Neural cell (in vitro differentiated cells): ENCODE measurements around the gene ZMYND11. TPM values are rescaled to one million over a fixed set of nuclear protein-coding genes. Genes with fewer than 3 reads are reported as not detected.

Experiments
- H2AFZ ChIP-seq: fragments of 200-600, 300-800 bp; sonication (generic), shearing (Covaris generic); 2 replicates; pipeline ENCODE4 v1.6.0; 2014; ENCODE audit warnings: low read depth, mild to moderate bottlenecking, antibody characterized with exemption, low read length, moderate library complexity
- H3F3A ChIP-seq: fragments of 200-600 bp; shearing (Covaris generic); 2 replicates; pipeline ENCODE4 v1.6.1; 2016; ENCODE audit warnings: mild to moderate bottlenecking, moderate library complexity, mixed read lengths, antibody characterized with exemption, low read length; ENCODE audit not compliant: insufficient read depth, poor library complexity, severe bottlenecking
- H3K27ac ChIP-seq: fragments of 200-600, 300-800 bp; sonication (generic), shearing (Covaris generic); 2 replicates; pipeline ENCODE4 v1.5.1; 2014; ENCODE audit warnings: mild to moderate bottlenecking, low read length, moderate library complexity
- H3K27me3 ChIP-seq: fragments of 300-800, 200-600 bp; sonication (generic), shearing (Covaris generic); 2 replicates; pipeline ENCODE4 v1.6.0; 2014; ENCODE audit warnings: mild to moderate bottlenecking, low read depth, low read length, moderate library complexity; ENCODE audit not compliant: insufficient read depth
- H3K36me3 ChIP-seq: fragments of 300-800, 200-600 bp; sonication (generic), shearing (Covaris generic); 2 replicates; pipeline ENCODE4 v1.5.1; 2014; ENCODE audit warnings: mild to moderate bottlenecking, antibody characterized with exemption, low read length, moderate library complexity; ENCODE audit not compliant: insufficient read depth
- H3K4me2 ChIP-seq: fragments of 300-800, 200-600 bp; sonication (generic), shearing (Covaris generic); 2 replicates; pipeline ENCODE4 v1.6.0; 2014; ENCODE audit warnings: mild to moderate bottlenecking, low read length
- H3K4me3 ChIP-seq: fragments of 300-800, 200-600 bp; sonication (generic), shearing (Covaris generic); 2 replicates; pipeline ENCODE4 v1.5.1; 2014; ENCODE audit warnings: mild to moderate bottlenecking, low read length, moderate library complexity
- H3K79me2 ChIP-seq: fragments of 200-600 bp; shearing (Covaris generic); replicated peaks from 2 replicates; pipeline ENCODE4 v1.6.0; 2014; ENCODE audit warnings: mild to moderate bottlenecking, low read length, moderate library complexity; ENCODE audit not compliant: insufficient read depth
- H3K9ac ChIP-seq: fragments of 300-800, 200-600 bp; sonication (generic), shearing (Covaris generic); 2 replicates; pipeline ENCODE4 v1.6.1; 2016; ENCODE audit warnings: mild to moderate bottlenecking, low read length, mixed read lengths
- H3K9me2 ChIP-seq: fragments of 200-600 bp; shearing (Covaris generic); 2 replicates; pipeline ENCODE4 v1.6.1; 2016; ENCODE audit warnings: mild to moderate bottlenecking, low read length, mixed read lengths; ENCODE audit not compliant: insufficient read depth
- H3K9me3 ChIP-seq: fragments of 200-600, 300-800 bp; sonication (generic), shearing (Covaris generic); 2 replicates; pipeline ENCODE4 v1.6.1; 2016; ENCODE audit warnings: mild to moderate bottlenecking, mixed run types, low read length, moderate library complexity, mixed read lengths
- H4K20me1 ChIP-seq: fragments of 200-600 bp; shearing (Covaris generic); 2 replicates; pipeline ENCODE4 v1.6.1; 2016; ENCODE audit warnings: mild to moderate bottlenecking, mixed run types; ENCODE audit not compliant: insufficient read depth
- EP300 ChIP-seq: fragments of 450-650 bp; conservative IDR thresholded peaks from 2 replicates; pipeline ENCODE4 v1.6.1; 2014; ENCODE audit warnings: antibody characterized with exemption, mild to moderate bottlenecking, moderate library complexity; ENCODE audit not compliant: poor library complexity, severe bottlenecking
- EZH2 ChIP-seq: fragments of 200-600, 300-800 bp; shearing (Covaris generic), sonication (generic); IDR thresholded peaks from 2 replicates; pipeline ENCODE4 v1.6.1; 2014; ENCODE audit warnings: antibody characterized with exemption, low read length, borderline replicate concordance, mild to moderate bottlenecking; ENCODE audit not compliant: insufficient read depth, poor library complexity, severe bottlenecking
- MXI1 ChIP-seq: fragments of 450-650 bp; conservative IDR thresholded peaks from 2 replicates; pipeline ENCODE4 v1.6.1; 2014; ENCODE audit warnings: antibody characterized with exemption, mild to moderate bottlenecking; ENCODE audit not compliant: poor library complexity, severe bottlenecking
- POLR2AphosphoS5 ChIP-seq: IDR thresholded peaks from 2 replicates; pipeline ENCODE4 v1.6.1; 2012
- RAD21 ChIP-seq: fragments of 450-650 bp; conservative IDR thresholded peaks from 2 replicates; pipeline ENCODE4 v1.6.1; 2014; ENCODE audit warnings: antibody characterized with exemption, mild to moderate bottlenecking, moderate library complexity
- SMC3 ChIP-seq: fragments of 450-650 bp; conservative IDR thresholded peaks from 2 replicates; pipeline ENCODE4 v1.6.1; 2014; ENCODE audit warnings: antibody characterized with exemption, mild to moderate bottlenecking, moderate library complexity; ENCODE audit not compliant: poor library complexity
- TAF1 ChIP-seq: IDR thresholded peaks from 2 replicates; pipeline ENCODE4 v1.6.1; 2012; ENCODE audit warnings: low read depth
- polyA plus RNA-seq: library from polyadenylated mRNA; depleted of rRNA; stranded (reverse); fragments of >200 nt; gene quantifications from 2 replicates; pipeline ENCODE4 v1.2.3, GENCODE V29; 2014
- TF ChIP-seq, protein P1 (sequence below): IDR thresholded peaks from 2 replicates; pipeline ENCODE4 v1.6.1; 2012; ENCODE audit warnings: borderline replicate concordance
- TF ChIP-seq, protein P2 (sequence below): fragments of 450-650 bp; IDR thresholded peaks from 2 replicates; pipeline ENCODE4 v1.5.1; 2014; ENCODE audit warnings: antibody characterized with exemption, mild to moderate bottlenecking, moderate library complexity; ENCODE audit not compliant: poor library complexity, severe bottlenecking

ZMYND11 gene
- polyA plus RNA-seq, 1 donor from 2014 or later, result 122 TPM

DNA sequence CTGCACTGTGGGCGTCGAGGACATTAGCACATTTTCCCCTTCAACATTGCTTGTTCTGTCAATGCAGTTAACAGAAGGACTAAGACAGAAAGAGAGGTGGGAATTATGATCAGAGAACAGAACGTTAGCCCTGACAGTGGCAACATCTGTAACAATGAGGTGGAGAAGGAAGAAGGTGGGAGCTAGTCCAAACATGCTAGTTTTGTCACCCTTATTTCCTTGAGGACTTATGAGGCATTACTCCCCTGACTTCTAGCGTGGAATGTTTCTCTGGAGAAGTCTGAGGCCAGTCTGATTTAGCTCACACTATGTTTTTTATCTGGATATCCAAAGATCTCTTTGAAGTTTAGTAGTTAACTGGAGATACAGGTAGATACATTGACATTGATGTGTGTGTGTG, 73.4 kb downstream of the ZMYND11 start:
- H4K20me1 ChIP-seq, result no peaks in the 10 kb centered on the region
- no peak overlapping the region for H2AFZ ChIP-seq
- no peaks in the 10 kb centered on the region for H3K79me2 ChIP-seq
- no peaks in the 10 kb centered on the region for H3F3A ChIP-seq
- H3K4me3 ChIP-seq, result no peak overlapping the region
- TF ChIP-seq SMC3 (no peak), POLR2AphosphoS5 (no peak), EZH2 (no peak), TAF1 (no peak), RAD21 (no peak), MXI1 (no peak)
- TF ChIP-seq, protein P1, sequence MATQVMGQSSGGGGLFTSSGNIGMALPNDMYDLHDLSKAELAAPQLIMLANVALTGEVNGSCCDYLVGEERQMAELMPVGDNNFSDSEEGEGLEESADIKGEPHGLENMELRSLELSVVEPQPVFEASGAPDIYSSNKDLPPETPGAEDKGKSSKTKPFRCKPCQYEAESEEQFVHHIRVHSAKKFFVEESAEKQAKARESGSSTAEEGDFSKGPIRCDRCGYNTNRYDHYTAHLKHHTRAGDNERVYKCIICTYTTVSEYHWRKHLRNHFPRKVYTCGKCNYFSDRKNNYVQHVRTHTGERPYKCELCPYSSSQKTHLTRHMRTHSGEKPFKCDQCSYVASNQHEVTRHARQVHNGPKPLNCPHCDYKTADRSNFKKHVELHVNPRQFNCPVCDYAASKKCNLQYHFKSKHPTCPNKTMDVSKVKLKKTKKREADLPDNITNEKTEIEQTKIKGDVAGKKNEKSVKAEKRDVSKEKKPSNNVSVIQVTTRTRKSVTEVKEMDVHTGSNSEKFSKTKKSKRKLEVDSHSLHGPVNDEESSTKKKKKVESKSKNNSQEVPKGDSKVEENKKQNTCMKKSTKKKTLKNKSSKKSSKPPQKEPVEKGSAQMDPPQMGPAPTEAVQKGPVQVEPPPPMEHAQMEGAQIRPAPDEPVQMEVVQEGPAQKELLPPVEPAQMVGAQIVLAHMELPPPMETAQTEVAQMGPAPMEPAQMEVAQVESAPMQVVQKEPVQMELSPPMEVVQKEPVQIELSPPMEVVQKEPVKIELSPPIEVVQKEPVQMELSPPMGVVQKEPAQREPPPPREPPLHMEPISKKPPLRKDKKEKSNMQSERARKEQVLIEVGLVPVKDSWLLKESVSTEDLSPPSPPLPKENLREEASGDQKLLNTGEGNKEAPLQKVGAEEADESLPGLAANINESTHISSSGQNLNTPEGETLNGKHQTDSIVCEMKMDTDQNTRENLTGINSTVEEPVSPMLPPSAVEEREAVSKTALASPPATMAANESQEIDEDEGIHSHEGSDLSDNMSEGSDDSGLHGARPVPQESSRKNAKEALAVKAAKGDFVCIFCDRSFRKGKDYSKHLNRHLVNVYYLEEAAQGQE, result no peak
- TF ChIP-seq, protein P2, sequence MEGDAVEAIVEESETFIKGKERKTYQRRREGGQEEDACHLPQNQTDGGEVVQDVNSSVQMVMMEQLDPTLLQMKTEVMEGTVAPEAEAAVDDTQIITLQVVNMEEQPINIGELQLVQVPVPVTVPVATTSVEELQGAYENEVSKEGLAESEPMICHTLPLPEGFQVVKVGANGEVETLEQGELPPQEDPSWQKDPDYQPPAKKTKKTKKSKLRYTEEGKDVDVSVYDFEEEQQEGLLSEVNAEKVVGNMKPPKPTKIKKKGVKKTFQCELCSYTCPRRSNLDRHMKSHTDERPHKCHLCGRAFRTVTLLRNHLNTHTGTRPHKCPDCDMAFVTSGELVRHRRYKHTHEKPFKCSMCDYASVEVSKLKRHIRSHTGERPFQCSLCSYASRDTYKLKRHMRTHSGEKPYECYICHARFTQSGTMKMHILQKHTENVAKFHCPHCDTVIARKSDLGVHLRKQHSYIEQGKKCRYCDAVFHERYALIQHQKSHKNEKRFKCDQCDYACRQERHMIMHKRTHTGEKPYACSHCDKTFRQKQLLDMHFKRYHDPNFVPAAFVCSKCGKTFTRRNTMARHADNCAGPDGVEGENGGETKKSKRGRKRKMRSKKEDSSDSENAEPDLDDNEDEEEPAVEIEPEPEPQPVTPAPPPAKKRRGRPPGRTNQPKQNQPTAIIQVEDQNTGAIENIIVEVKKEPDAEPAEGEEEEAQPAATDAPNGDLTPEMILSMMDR, result no peak
- no peaks in the 10 kb centered on the region for H3K9me3 ChIP-seq
- no peaks in the 10 kb centered on the region for H3K9me2 ChIP-seq
- no peak overlapping the region for H3K9ac ChIP-seq
- no peak overlapping the region for H3K4me2 ChIP-seq
- H3K27ac ChIP-seq, result no peak overlapping the region
- no peaks in the 10 kb centered on the region for H3K27me3 ChIP-seq
- peaks cover 10% of the 10 kb centered on the region for H3K36me3 ChIP-seq

DNA sequence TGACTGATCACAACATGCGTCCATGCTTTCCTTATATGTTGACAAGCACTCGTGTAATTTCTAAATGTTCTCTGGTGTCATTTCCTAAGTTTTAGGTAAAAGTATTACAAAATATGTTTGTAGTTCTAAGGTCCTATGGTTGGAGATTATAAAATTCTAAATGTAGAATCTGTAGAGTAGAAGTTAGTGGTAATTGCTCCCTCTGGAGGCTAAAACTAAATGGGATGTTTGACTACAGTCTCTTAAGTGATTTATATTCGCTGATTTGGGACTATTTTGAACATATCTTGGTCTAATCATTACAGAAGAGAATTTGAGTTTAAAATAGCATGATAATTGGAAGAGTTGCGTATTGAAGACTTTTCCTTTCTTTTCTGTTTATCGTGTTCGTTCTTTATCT, 74.1 kb downstream of the ZMYND11 start:
- Histone ChIP-seq H3K9ac (no peak overlapping the region), H4K20me1 (no peaks in the 10 kb centered on the region), H3K4me2 (no peak overlapping the region), H3K9me2 (no peaks in the 10 kb centered on the region), H3F3A (no peaks in the 10 kb centered on the region), H3K27me3 (no peaks in the 10 kb centered on the region), H3K9me3 (no peaks in the 10 kb centered on the region), H3K4me3 (no peak overlapping the region), H3K27ac (no peak overlapping the region), H3K36me3 (peaks cover 10% of the 10 kb centered on the region), H3K79me2 (no peaks in the 10 kb centered on the region), H2AFZ (no peak overlapping the region)
- TF ChIP-seq MXI1 (no peak), RAD21 (no peak), EZH2 (no peak), TAF1 (no peak), POLR2AphosphoS5 (no peak), EP300 (no peak), SMC3 (no peak)
- TF ChIP-seq, protein P2, result no peak
- TF ChIP-seq, protein P1, result no peak
